ENCODE data around the gene GPR63. TPM values are rescaled to one million over a fixed set of nuclear protein-coding genes. Genes with fewer than 3 reads are reported as not detected.

GPR63 gene
- total and polyA plus RNA-seq, 2 donors (not counting 1 experiment from before 2014, with no cell fraction given) = 0.01 to 0.12 TPM

DNA sequence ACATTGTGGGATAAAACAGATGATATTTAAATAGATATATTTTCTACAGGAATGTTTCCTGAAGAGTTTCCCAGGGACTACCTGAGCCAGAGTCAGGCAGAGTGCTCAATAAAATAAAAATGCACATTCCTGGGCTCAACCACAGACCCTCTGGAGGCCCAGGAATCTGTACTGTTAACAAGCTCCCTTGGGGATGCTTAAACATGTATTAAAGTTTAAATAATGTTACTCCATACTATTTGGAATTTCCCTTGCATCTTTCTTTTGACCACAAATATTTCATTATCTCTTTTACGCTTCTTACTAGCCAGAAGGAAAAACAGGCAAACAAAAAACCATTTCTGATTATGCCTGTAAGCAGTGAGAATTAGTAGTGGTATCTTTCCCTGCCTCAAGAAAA is 42.3 kb downstream of the GPR63 start:
- peak overlapping the region; percentile 18 for H3K27ac Mint-ChIP-seq
- intact Hi-C loops (cut with micrococcal nuclease) = no loop called here
- Histone ChIP-seq H2AFZ (ENCODE audit: insufficient read depth, low read depth, low read length, poor library complexity, severe bottlenecking) (peak overlapping the region; percentile 20), H3K4me1 (ENCODE audit: control insufficient read depth in 2 of 2, insufficient read depth in 2 of 2, low read length in 2 of 2) (peaks cover 0 to 5% of the 10 kb centered on the region in 2 donors), H4K20me1 (ENCODE audit: control insufficient read depth, insufficient read depth, low read length, poor library complexity, severe bottlenecking) (no peaks in the 10 kb centered on the region), H3K9ac (ENCODE audit: low read length) (no peak overlapping the region), H3K4me2 (replicated peaks; ENCODE audit: low read depth, low read length, poor library complexity, severe bottlenecking) (peak overlapping the region; percentile 35), H3K4me3 (ENCODE audit: control extremely low read depth in 1 of 5, extremely low read depth in 1 of 5, insufficient read depth in 1 of 5, low read depth in 2 of 5, low read length in 4 of 5) (no peak overlapping the region), H3K36me3 (replicated peaks in 1 of 2; ENCODE audit: control extremely low read depth in 1 of 2, control insufficient read depth in 1 of 2, extremely low read depth in 1 of 2, insufficient read depth in 2 of 2, low read length in 1 of 2) (no peaks in the 10 kb centered on the region), H3K27me3 (replicated peaks in 1 of 4; ENCODE audit: control extremely low read depth in 1 of 4, control insufficient read depth in 3 of 4, insufficient read depth in 4 of 4, low read length in 3 of 4) (no peaks in the 10 kb centered on the region), H3K9me3 (ENCODE audit: control extremely low read depth in 1 of 3, control insufficient read depth in 2 of 3, insufficient read depth in 1 of 3, low read length in 2 of 3) (no peaks in the 10 kb centered on the region), H3K27ac (ENCODE audit: low read length in 2 of 2) (peak overlapping the region in 1 of 2 donors; percentile 44), H3K79me2 (ENCODE audit: control insufficient read depth, insufficient read depth, low read length) (no peaks in the 10 kb centered on the region)
- H3K4me1 Mint-ChIP-seq = peaks cover 9% of the 10 kb centered on the region
- TF ChIP-seq EZH2 (IDR thresholded peaks at IDR 0.05; ENCODE audit: borderline replicate concordance, insufficient read depth, low read depth, low read length, poor library complexity, severe bottlenecking) = no peak
- no peak for DNase-seq
- ChIA-PET CTCF (no interaction called here), POLR2A (no interaction called here)
- H3K27me3 Mint-ChIP-seq = no peaks in the 10 kb centered on the region
- WGBS (ENCODE audit: insufficient coverage) = no CpG with 5 or more reads among the region's 1 CpG
- peak overlapping the region; percentile 24 for H3K4me3 Mint-ChIP-seq
- ATAC-seq (ENCODE audit: low read depth) = no peak
- H3K9me3 Mint-ChIP-seq (ENCODE audit: insufficient read depth) = no peaks in the 10 kb centered on the region

DNA sequence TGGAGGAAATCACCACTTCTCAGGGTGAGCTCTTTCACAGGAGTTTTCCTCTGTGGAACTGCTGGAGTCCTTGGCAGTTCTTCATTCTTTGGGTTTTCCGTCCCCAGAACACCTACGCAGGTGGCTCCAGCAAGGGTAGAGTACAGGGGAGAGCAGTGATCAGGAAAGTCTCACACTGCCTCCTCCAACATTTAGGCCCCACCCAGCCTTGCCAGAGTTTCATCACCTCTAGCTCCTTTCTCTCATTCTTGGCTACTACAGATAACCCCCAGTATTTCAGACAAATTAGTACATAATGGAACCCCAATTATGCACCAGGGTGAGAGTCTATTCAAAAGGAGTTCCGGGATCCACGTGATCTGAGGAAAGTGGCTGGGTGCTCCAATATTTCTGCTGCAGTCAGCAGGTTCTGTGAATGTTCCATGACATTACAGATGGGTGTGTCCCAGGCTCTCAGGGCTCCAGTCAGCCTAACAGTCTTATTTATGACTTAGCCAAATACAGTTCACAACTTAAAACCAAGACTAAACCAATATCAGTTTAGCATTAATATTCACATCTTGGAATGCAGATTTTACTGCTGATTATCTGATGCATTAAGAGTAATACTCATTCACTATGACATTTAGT is 44.6 kb downstream of the GPR63 start:
- TF ChIP-seq, protein P1, sequence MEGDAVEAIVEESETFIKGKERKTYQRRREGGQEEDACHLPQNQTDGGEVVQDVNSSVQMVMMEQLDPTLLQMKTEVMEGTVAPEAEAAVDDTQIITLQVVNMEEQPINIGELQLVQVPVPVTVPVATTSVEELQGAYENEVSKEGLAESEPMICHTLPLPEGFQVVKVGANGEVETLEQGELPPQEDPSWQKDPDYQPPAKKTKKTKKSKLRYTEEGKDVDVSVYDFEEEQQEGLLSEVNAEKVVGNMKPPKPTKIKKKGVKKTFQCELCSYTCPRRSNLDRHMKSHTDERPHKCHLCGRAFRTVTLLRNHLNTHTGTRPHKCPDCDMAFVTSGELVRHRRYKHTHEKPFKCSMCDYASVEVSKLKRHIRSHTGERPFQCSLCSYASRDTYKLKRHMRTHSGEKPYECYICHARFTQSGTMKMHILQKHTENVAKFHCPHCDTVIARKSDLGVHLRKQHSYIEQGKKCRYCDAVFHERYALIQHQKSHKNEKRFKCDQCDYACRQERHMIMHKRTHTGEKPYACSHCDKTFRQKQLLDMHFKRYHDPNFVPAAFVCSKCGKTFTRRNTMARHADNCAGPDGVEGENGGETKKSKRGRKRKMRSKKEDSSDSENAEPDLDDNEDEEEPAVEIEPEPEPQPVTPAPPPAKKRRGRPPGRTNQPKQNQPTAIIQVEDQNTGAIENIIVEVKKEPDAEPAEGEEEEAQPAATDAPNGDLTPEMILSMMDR (IDR thresholded peaks at IDR 0.05) = no peak
- 94% methylated on average over 2 of the region's 4 CpGs for WGBS (ENCODE audit: insufficient coverage)
- H3K9me3 Mint-ChIP-seq (ENCODE audit: insufficient read depth) = no peaks in the 10 kb centered on the region

More for the DNA sequence above, 44.6 kb downstream of the GPR63 start:
- no peaks in the 10 kb centered on the region for H3K79me2 ChIP-seq (ENCODE audit: control insufficient read depth, insufficient read depth, low read length)
- Mint-ChIP-seq H3K4me3 (no peak overlapping the region), H3K27ac (no peak overlapping the region), H3K4me1 (peaks cover 9% of the 10 kb centered on the region), H3K27me3 (no peaks in the 10 kb centered on the region)
- no peaks in the 10 kb centered on the region for H4K20me1 ChIP-seq (ENCODE audit: control insufficient read depth, insufficient read depth, low read length, poor library complexity, severe bottlenecking)
- no peak overlapping the region for H3K4me3 ChIP-seq (ENCODE audit: control extremely low read depth in 1 of 5, extremely low read depth in 1 of 5, insufficient read depth in 1 of 5, low read depth in 2 of 5, low read length in 4 of 5)
- ChIA-PET CTCF (no interaction called here), POLR2A (no interaction called here)
- no peaks in the 10 kb centered on the region for H3K27me3 ChIP-seq (replicated peaks in 1 of 4; ENCODE audit: control extremely low read depth in 1 of 4, control insufficient read depth in 3 of 4, insufficient read depth in 4 of 4, low read length in 3 of 4)
- ATAC-seq (ENCODE audit: low read depth) = no peak
- no peak overlapping the region for H2AFZ ChIP-seq (ENCODE audit: insufficient read depth, low read depth, low read length, poor library complexity, severe bottlenecking)
- H3K36me3 ChIP-seq (replicated peaks in 1 of 2; ENCODE audit: control extremely low read depth in 1 of 2, control insufficient read depth in 1 of 2, extremely low read depth in 1 of 2, insufficient read depth in 2 of 2, low read length in 1 of 2) = no peaks in the 10 kb centered on the region
- no peak for DNase-seq
- no peak overlapping the region for H3K27ac ChIP-seq (ENCODE audit: low read length in 2 of 2)
- intact Hi-C loops (cut with micrococcal nuclease) = no loop called here
- peaks cover 0 to 5% of the 10 kb centered on the region in 2 donors for H3K4me1 ChIP-seq (ENCODE audit: control insufficient read depth in 2 of 2, insufficient read depth in 2 of 2, low read length in 2 of 2)
- H3K9me3 ChIP-seq (ENCODE audit: control extremely low read depth in 1 of 3, control insufficient read depth in 2 of 3, insufficient read depth in 1 of 3, low read length in 2 of 3) = no peaks in the 10 kb centered on the region
- H3K9ac ChIP-seq (ENCODE audit: low read length) = no peak overlapping the region
- H3K4me2 ChIP-seq (replicated peaks; ENCODE audit: low read depth, low read length, poor library complexity, severe bottlenecking) = no peak overlapping the region

Measured in B cell (primary cell).